ENCODE measurements around the gene SNX25. TPM values are rescaled to one million over a fixed set of nuclear protein-coding genes. Genes with fewer than 3 reads are reported as not detected.
"Not testable (repeated sequence)": the region's sequence is repeated elsewhere in the genome, so short reads cannot be mapped to it uniquely, and the experiment has no call there.

The SNX25 gene
- total RNA-seq, 6 donors from 2014 or later: 62.9 to 178 (median 123) TPM

GRCh38 chr4:185196437-185196836, 13.0 kb upstream of the SNX25 start:
- Histone ChIP-seq H3K9me3 (no peaks in the 10 kb centered on the region), H3K27me3 (no peaks in the 10 kb centered on the region), H3K4me1 (peaks cover 0 to 2% (median 0%) of the 10 kb centered on the region in 4 donors), H3K4me3 (no peak overlapping the region), H3K27ac (no peak overlapping the region), H3K36me3 (peaks cover 0 to 4% (median 0%) of the 10 kb centered on the region in 4 donors)
- DNase-seq: no peak
- no peak for ATAC-seq (ENCODE audit: low FRiP score in 2 of 2)
- TF ChIP-seq CTCF (IDR thresholded peaks at IDR 0.05) (no peak), POLR2AphosphoS5 (IDR thresholded peaks at IDR 0.05) (no peak), EP300 (IDR thresholded peaks at IDR 0.05) (no peak), POLR2A (IDR thresholded peaks at IDR 0.05) (no peak)
- 92 to 94% methylated on average over 2 of the region's 2 CpGs for WGBS, 2 donors

- H3K27me3 ChIP-seq; H3K27ac ChIP-seq; ATAC-seq (ENCODE audit: low FRiP score in 2 of 2); H3K36me3 ChIP-seq; H3K4me3 ChIP-seq; DNase-seq; H3K9me3 ChIP-seq: not testable (repeated sequence)
- WGBS, 2 donors: 95% methylated on average over 4 of the region's 4 CpGs
- peaks cover 6 to 18% (median 12%) of the 10 kb centered on the region in 4 donors for H3K4me1 ChIP-seq
Measured at GRCh38 chr4:185198189-185198588, 11.2 kb upstream of the SNX25 start.

GRCh38 chr4:185201977-185202962, 7.1 kb upstream of the SNX25 start:
- H3K27me3 ChIP-seq: no peaks in the 10 kb centered on the region
- peak overlapping the region in 1 of 4 donors; percentile 82 for H3K4me3 ChIP-seq
- TF ChIP-seq POLR2AphosphoS5 (IDR thresholded peaks at IDR 0.05) (no peak), POLR2A (IDR thresholded peaks at IDR 0.05) (no peak), CTCF (IDR thresholded peaks at IDR 0.05) (no peak)
- DNase-seq: no peak
- ATAC-seq (ENCODE audit: low FRiP score in 2 of 2): no peak
- H3K4me1 ChIP-seq: peaks cover 16 to 30% (median 22%) of the 10 kb centered on the region in 4 donors
- no peaks in the 10 kb centered on the region for H3K9me3 ChIP-seq
- peak overlapping the region; percentile 92 to 97 (median 96) for H3K27ac ChIP-seq
- H3K36me3 ChIP-seq: no peaks in the 10 kb centered on the region
- 47 to 66% methylated on average over 16 of the region's 16 CpGs for WGBS, 2 donors

GRCh38 chr4:185202984-185203485, 6.4 kb upstream of the SNX25 start:
- no peak for ATAC-seq (ENCODE audit: low FRiP score in 2 of 2)
- TF ChIP-seq POLR2A (IDR thresholded peaks at IDR 0.05) (no peak), CTCF (IDR thresholded peaks at IDR 0.05) (no peak), POLR2AphosphoS5 (IDR thresholded peaks at IDR 0.05) (no peak), EP300 (IDR thresholded peaks at IDR 0.05) (no peak)
- Histone ChIP-seq H3K9me3 (no peaks in the 10 kb centered on the region), H3K27ac (peak overlapping the region; percentile 92 to 97 (median 96)), H3K4me1 (peaks cover 16 to 30% (median 22%) of the 10 kb centered on the region in 4 donors), H3K4me3 (peak overlapping the region; percentile 63 to 82 (median 78)), H3K27me3 (no peaks in the 10 kb centered on the region), H3K36me3 (no peaks in the 10 kb centered on the region)
- 64 to 67% methylated on average over 8 of the region's 8 CpGs for WGBS, 2 donors
- no peak for DNase-seq

GRCh38 chr4:185203486-185204237, 5.7 kb upstream of the SNX25 start, which contains the start of gene CFAP97:
Gene CFAP97, minus strand, starts transcription at chr4:185204000. Its CDS starts 12,804 bp downstream, at chr4:185191196.
- WGBS, 2 donors: 0% methylated on average over 10 to 27 of the region's 103 CpGs
- H3K9me3 ChIP-seq: no peaks in the 10 kb centered on the region
- H3K4me3 ChIP-seq: peak within 1 kb of the TSS; percentile 63 to 82 (median 78)
- ATAC-seq (ENCODE audit: low FRiP score in 2 of 2) (peak; percentile 93 to 97), DNase-seq (peak; percentile 93 to 98)
- TF ChIP-seq CTCF (IDR thresholded peaks at IDR 0.05): peak in 2 of 6 experiments; percentile 13 to 15
- peak in 3 of 4 donors; percentile 37 to 86 (median 83) for TF ChIP-seq POLR2A (IDR thresholded peaks at IDR 0.05)
- peak; percentile 33 to 60 for TF ChIP-seq POLR2AphosphoS5 (IDR thresholded peaks at IDR 0.05)
- no peak for TF ChIP-seq EP300 (IDR thresholded peaks at IDR 0.05)
- no peaks in the 10 kb centered on the region for H3K27me3 ChIP-seq
- peaks cover 17 to 35% (median 24%) of the 10 kb centered on the region in 4 donors for H3K4me1 ChIP-seq
- peak within 1 kb of the TSS; percentile 92 to 97 (median 96) for H3K27ac ChIP-seq
- no peaks in the 10 kb centered on the region for H3K36me3 ChIP-seq
